ENCODE data around the gene SDK1. TPM values are rescaled to one million over a fixed set of nuclear protein-coding genes. Genes with fewer than 3 reads are reported as not detected.

The SDK1 gene
- total and polyA plus RNA-seq, 2 of the 8 experiments (the other 6 are each of a cell fraction or from before 2014, with no cell fraction given) = 3.3 to 7.2 TPM

DNA sequence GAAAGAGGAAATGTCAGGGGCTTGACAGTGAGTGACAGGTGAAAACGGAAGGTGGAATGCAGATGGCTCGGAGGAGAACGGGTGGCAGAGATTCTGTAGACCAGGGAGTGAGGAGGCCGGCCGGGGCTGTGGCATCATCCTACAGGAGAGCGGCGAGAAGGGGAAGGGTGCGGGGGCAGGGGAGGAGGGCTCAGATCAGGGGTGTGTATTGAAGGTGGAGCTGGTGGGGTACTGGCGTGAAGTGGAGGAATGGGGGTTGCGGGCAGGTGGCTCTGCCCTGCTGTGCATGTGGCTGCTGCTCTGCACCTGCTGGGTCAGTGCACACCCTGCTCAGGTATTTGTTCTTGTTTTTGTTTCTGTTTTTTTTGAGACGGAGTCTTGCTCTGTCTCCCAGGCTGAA lies 910.2 kb downstream of the SDK1 start:
- H4K91ac ChIP-seq (replicated peaks; ENCODE audit: insufficient read length, low read length) = no peak overlapping the region
- TF ChIP-seq POU5F1 (IDR thresholded peaks at IDR 0.05; ENCODE audit: low read depth, low read length) = no peak
- no peak for TF ChIP-seq KDM4A (IDR thresholded peaks at IDR 0.05; ENCODE audit: low read depth, low read length, severe bottlenecking)
- TF ChIP-seq SUZ12 (IDR thresholded peaks at IDR 0.05; ENCODE audit: low read length) = no peak
- TF ChIP-seq YY1 (IDR thresholded peaks at IDR 0.05; ENCODE audit: low read depth, low read length) = no peak
- no peak for TF ChIP-seq EP300 (IDR thresholded peaks at IDR 0.05; ENCODE audit: borderline replicate concordance in 1 of 2, low read depth in 2 of 2, low read length in 2 of 2)
- TF ChIP-seq CTBP2 (IDR thresholded peaks at IDR 0.05; ENCODE audit: borderline replicate concordance, insufficient read depth, insufficient read length, low read length) = no peak
- no peak for TF ChIP-seq EGR1 (IDR thresholded peaks at IDR 0.05; ENCODE audit: borderline replicate concordance, low read depth, low read length)
- TF ChIP-seq BACH1 (IDR thresholded peaks at IDR 0.05; ENCODE audit: low read length) = no peak
- TF ChIP-seq JUN (IDR thresholded peaks at IDR 0.05; ENCODE audit: low read depth, low read length) = no peak
- no peak for TF ChIP-seq TCF12 (IDR thresholded peaks at IDR 0.05; ENCODE audit: low read depth, low read length)
- TF ChIP-seq KDM1A (IDR thresholded peaks at IDR 0.05; ENCODE audit: borderline replicate concordance, low read length) = no peak
- no peak for TF ChIP-seq ZNF274 (IDR thresholded peaks at IDR 0.05; ENCODE audit: borderline replicate concordance, extremely low read depth, low read length)
- no peak for TF ChIP-seq RNF2 (IDR thresholded peaks at IDR 0.05; ENCODE audit: borderline replicate concordance, low read depth, low read length, missing control alignments, poor library complexity, severe bottlenecking)
- no peak for TF ChIP-seq MAFK (IDR thresholded peaks at IDR 0.05; ENCODE audit: low read depth, low read length)
- no peak for TF ChIP-seq BRCA1 (IDR thresholded peaks at IDR 0.05; ENCODE audit: low read depth, low read length)

More for the DNA sequence above, 910.2 kb downstream of the SDK1 start:
- no peak for DNase-seq (ENCODE audit: low read depth in 1 of 2, low spot score in 2 of 2)
- Histone ChIP-seq H3K9me3 (ENCODE audit: insufficient read depth in 2 of 2, low read depth in 1 of 2, low read length in 1 of 2) (no peaks in the 10 kb centered on the region), H3K9ac (replicated peaks in 1 of 4; ENCODE audit: extremely low read depth in 1 of 4, low read depth in 3 of 4, low read length in 3 of 4) (no peak overlapping the region), H3K18ac (ENCODE audit: extremely low read depth, low read length) (no peak overlapping the region), H3K79me2 (ENCODE audit: control insufficient read depth in 1 of 2, insufficient read depth in 2 of 2, low read length in 2 of 2) (no peaks in the 10 kb centered on the region), H3K4me2 (ENCODE audit: insufficient read depth in 1 of 2, low read depth in 2 of 2, low read length in 2 of 2) (no peak overlapping the region), H3K4ac (replicated peaks; ENCODE audit: insufficient read length, low read depth, low read length) (no peak overlapping the region), H3K14ac (ENCODE audit: insufficient read length) (no peak overlapping the region), H3K4me3 (ENCODE audit: extremely low read depth in 1 of 4, insufficient read depth in 2 of 4, low read depth in 3 of 4, low read length in 4 of 4) (no peak overlapping the region), H3K79me1 (ENCODE audit: low read depth, low read length) (no peaks in the 10 kb centered on the region), H4K8ac (ENCODE audit: extremely low read depth, insufficient read depth, low read length) (no peak overlapping the region), H4K20me1 (replicated peaks in 1 of 2; ENCODE audit: control insufficient read depth in 1 of 2, insufficient read depth in 2 of 2, low read length in 2 of 2) (no peaks in the 10 kb centered on the region), H2BK12ac (ENCODE audit: low read depth, low read length) (no peak overlapping the region), H3K23ac (ENCODE audit: insufficient read length) (no peak overlapping the region), H3K56ac (replicated peaks; ENCODE audit: insufficient read length, low read depth, low read length) (no peak overlapping the region), H3K4me1 (replicated peaks in 1 of 4; ENCODE audit: control insufficient read depth in 3 of 4, insufficient read depth in 4 of 4, low read length in 3 of 4) (no peaks in the 10 kb centered on the region; a peak in 1 of 7 replicates), H3K27me3 (replicated peaks in 1 of 4; ENCODE audit: control insufficient read depth in 3 of 4, extremely low read depth in 1 of 4, insufficient read depth in 3 of 4, low read length in 3 of 4) (no peaks in the 10 kb centered on the region; a peak in 1 of 7 replicates), H2BK15ac (ENCODE audit: low read length) (no peak overlapping the region), H3K23me2 (ENCODE audit: low read depth, low read length) (peaks cover 2% of the 10 kb centered on the region; the same call in 1 of the 2 replicates), H2AK5ac (ENCODE audit: low read depth, low read length) (no peak overlapping the region), H2BK120ac (replicated peaks; ENCODE audit: low read depth, low read length) (no peak overlapping the region), H4K5ac (ENCODE audit: insufficient read length, low read depth, low read length) (no peak overlapping the region), H2BK5ac (ENCODE audit: low read depth, low read length) (no peak overlapping the region), H2AFZ (ENCODE audit: low read length) (no peak overlapping the region), H3K27ac (ENCODE audit: low read depth, low read length) (no peak overlapping the region), H3K36me3 (ENCODE audit: control insufficient read depth in 2 of 4, insufficient read depth in 4 of 4, low read length in 3 of 4) (no peaks in the 10 kb centered on the region), H2BK20ac (ENCODE audit: low read length) (no peak overlapping the region)
- 95% methylated on average over 10 of the region's 11 CpGs; no CpG with 5 or more reads in 1 of the 2 experiments for WGBS, 2 experiments (ENCODE audit: extremely low coverage in 1 of 2, insufficient coverage in 1 of 2, insufficient read length in 1 of 2, insufficient replicate concordance in 2 of 2, low coverage in 1 of 2, low lambda C conversion rate in 2 of 2, missing lambda C conversion rate in 1 of 2)
- POLR2A ChIA-PET (ENCODE audit: partially characterized antibody) = no interaction called here
- no peak for FAIRE-seq
- CTCF ChIA-PET (ENCODE audit: partially characterized antibody) = interaction anchor here (0.9 to 1.6 kb wide), 2 partner anchors 15 to 42 kb away, joined by 4 to 5 read pairs; no protein-coding TSS in a partner anchor
